BJ (cell line): ENCODE measurements around the gene ENTREP3. TPM values are rescaled to one million over a fixed set of nuclear protein-coding genes. Genes with fewer than 3 reads are reported as not detected.

Experiments used
- CTCF ChIA-PET: fragments of 350-600 bp; formaldehyde crosslinking; extraction: SDS; loops from one replicate; lab custom pipeline; 2021; ENCODE audit warnings: antibody characterized with exemption, inconsistent platforms; lab: Yijun Ruan, JAX
- POLR2A ChIA-PET: fragments of 300-600 bp; sonication (Branson Sonifier 250); formaldehyde crosslinking; extraction: SDS; loops from one replicate; lab custom pipeline; 2021; ENCODE audit warnings: antibody characterized with exemption; lab: Charles Lee
- DNase-seq: peaks from one replicate; pipeline ENCODE4 v3.0.0-alpha.2; 2011; ENCODE audit warnings: low read depth
- H3K27me3 ChIP-seq: 2 replicates; pipeline ENCODE4 v1.6.0; 2011; ENCODE audit warnings: low read length; ENCODE audit not compliant: control insufficient read depth, insufficient read depth
- H3K36me3 ChIP-seq: 2 replicates; pipeline ENCODE4 v1.5.1; 2011; ENCODE audit warnings: low read length; ENCODE audit not compliant: control insufficient read depth, insufficient read depth
- H3K4me3 ChIP-seq: 2 replicates; pipeline ENCODE4 v1.5.1; 2011; ENCODE audit warnings: low read depth, mild to moderate bottlenecking, control low read depth, low read length
- polyA plus RNA-seq: library from polyadenylated mRNA; depleted of rRNA; stranded (reverse); fragments of >200 nt; gene quantifications from 2 replicates; pipeline ENCODE4 v1.2.3, GENCODE V29; 2011
- TF ChIP-seq, protein P1 (sequence below): IDR thresholded peaks from 2 replicates; pipeline ENCODE4 v1.5.1; 2011; ENCODE audit warnings: low read depth, mild to moderate bottlenecking, control low read depth, inconsistent platforms, low read length, moderate library complexity; ENCODE audit not compliant: insufficient read depth

Gene ENTREP3
- polyA plus RNA-seq, 1 experiment, result 15.7 TPM

- DNase-seq, result no peak
- POLR2A ChIA-PET, result interaction anchor here (0.5 to 0.7 kb wide), 2 partner anchors 22 to 48 kb away, joined by 3 to 4 read pairs; no protein-coding TSS in a partner anchor
- TF ChIP-seq, protein P1, sequence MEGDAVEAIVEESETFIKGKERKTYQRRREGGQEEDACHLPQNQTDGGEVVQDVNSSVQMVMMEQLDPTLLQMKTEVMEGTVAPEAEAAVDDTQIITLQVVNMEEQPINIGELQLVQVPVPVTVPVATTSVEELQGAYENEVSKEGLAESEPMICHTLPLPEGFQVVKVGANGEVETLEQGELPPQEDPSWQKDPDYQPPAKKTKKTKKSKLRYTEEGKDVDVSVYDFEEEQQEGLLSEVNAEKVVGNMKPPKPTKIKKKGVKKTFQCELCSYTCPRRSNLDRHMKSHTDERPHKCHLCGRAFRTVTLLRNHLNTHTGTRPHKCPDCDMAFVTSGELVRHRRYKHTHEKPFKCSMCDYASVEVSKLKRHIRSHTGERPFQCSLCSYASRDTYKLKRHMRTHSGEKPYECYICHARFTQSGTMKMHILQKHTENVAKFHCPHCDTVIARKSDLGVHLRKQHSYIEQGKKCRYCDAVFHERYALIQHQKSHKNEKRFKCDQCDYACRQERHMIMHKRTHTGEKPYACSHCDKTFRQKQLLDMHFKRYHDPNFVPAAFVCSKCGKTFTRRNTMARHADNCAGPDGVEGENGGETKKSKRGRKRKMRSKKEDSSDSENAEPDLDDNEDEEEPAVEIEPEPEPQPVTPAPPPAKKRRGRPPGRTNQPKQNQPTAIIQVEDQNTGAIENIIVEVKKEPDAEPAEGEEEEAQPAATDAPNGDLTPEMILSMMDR, result no peak
- CTCF ChIA-PET, result interaction anchor here (0.7 to 3.7 kb wide), 7 partner anchors 11 to 78 kb away, joined by 3 to 20 read pairs (median 3); partner anchors contain the start of gene SCAMP3
- peaks cover 20% of the 10 kb centered on the region for H3K36me3 ChIP-seq
- H3K4me3 ChIP-seq, result peak overlapping the region; percentile 88
- no peaks in the 10 kb centered on the region for H3K27me3 ChIP-seq
Observed at GRCh38 chr1:155272466-155273342, 17.4 kb upstream of the ENTREP3 start.

GRCh38 chr1:155269381-155269780 lies 14.1 kb upstream of the ENTREP3 start:
- no peak overlapping the region for H3K4me3 ChIP-seq
- TF ChIP-seq, protein P1, result no peak
- H3K36me3 ChIP-seq, result peaks cover 31% of the 10 kb centered on the region
- DNase-seq, result no peak
- POLR2A ChIA-PET, result no interaction called here
- no peaks in the 10 kb centered on the region for H3K27me3 ChIP-seq
- CTCF ChIA-PET, result interaction anchor here (1.7 to 6.6 kb wide), 2 partner anchors 18 to 19 kb away, joined by 7 to 54 read pairs; no protein-coding TSS in a partner anchor

DNA sequence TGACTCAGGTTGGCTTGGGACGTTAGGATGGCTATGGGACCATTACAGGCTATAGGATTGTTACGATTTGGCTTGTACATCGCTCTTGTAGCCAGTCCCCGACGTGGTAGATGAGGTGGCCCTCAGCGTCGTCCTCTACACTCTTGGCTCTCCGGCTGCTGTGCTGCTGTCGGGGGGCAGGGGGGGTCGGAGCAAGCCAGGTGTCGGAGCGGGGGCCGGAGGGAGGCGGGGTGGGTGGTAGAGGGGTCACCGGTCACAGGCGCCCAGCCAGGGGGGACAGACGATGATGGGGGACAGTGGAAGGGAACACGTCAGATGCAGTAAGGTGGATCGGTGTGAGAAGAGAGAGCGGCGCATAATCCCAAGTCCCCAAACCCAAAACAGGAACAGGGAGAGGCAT lies 13.3 kb upstream of the ENTREP3 start:
- ChIA-PET POLR2A (no interaction called here), CTCF (interaction anchor here (6.6 kb wide), 1 partner anchor 19 kb away, joined by 54 read pairs; no protein-coding TSS in a partner anchor)
- Histone ChIP-seq H3K36me3 (peaks cover 37% of the 10 kb centered on the region), H3K4me3 (no peak overlapping the region), H3K27me3 (no peaks in the 10 kb centered on the region)
- TF ChIP-seq, protein P1, result no peak
- no peak for DNase-seq

DNA sequence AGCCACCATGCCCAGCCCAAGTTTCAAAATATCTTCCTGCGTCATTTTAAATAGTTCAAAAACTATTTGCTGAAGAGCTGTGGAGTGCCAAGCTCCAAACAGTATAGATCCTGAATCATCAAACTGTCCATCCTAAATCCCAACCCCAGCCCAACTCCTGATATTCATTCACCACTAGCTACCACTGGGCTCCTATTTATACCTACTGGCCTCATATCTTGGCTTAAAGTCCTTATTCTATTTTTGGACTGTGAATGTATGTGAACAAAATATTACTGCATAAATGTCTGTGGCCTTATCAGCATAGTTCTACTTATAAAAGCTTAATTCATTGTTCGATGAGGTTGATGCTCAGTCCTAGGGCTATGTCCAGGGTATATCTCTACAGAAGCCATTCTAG lies 12.1 kb upstream of the ENTREP3 start:
- ChIA-PET POLR2A (no interaction called here), CTCF (interaction anchor here (0.6 to 6.6 kb wide), 2 partner anchors 17 to 397 kb away, joined by 3 to 54 read pairs; no protein-coding TSS in a partner anchor)
- TF ChIP-seq, protein P1, result no peak
- no peaks in the 10 kb centered on the region for H3K27me3 ChIP-seq
- no peak for DNase-seq
- H3K4me3 ChIP-seq, result no peak overlapping the region
- H3K36me3 ChIP-seq, result peaks cover 41% of the 10 kb centered on the region

DNA sequence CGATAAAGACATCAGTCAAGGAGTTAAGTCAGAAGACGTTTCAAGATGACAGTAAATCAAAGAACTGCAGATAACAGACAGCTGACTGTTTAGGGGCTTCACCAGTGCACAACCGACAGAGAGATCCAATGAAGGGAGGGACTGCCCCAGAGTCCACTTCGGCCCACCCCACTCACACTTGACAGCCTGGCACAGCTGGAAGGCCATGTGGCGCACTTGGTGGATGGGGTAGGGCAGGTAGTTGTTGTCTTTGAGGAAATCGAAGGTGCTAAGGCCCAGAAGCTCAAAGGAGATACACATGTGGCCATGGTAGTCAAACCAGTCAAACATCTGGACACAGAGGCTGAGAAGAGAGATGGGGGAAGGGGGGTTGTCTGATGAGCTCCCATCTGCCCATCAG lies 11.3 kb upstream of the ENTREP3 start:
- Histone ChIP-seq H3K27me3 (no peaks in the 10 kb centered on the region), H3K4me3 (no peak overlapping the region), H3K36me3 (peaks cover 41% of the 10 kb centered on the region)
- ChIA-PET POLR2A (no interaction called here), CTCF (interaction anchor here (0.7 to 6.6 kb wide), 2 partner anchors 9 to 17 kb away, joined by 4 to 54 read pairs; no protein-coding TSS in a partner anchor)
- TF ChIP-seq, protein P1, result no peak
- no peak for DNase-seq
